Activated naive CD4-positive, alpha-beta T cell treated with anti-CD3 and anti-CD28 coated beads, Interleukin-2, amount 10 ng/mL, durations not matched to agents 5 hours and 36 hours (primary cell): ENCODE data around the gene STN1. TPM values are rescaled to one million over a fixed set of nuclear protein-coding genes. Genes with fewer than 3 reads are reported as not detected.

Experiments
- total RNA-seq, 2 experiments: library from RNA; stranded (reverse); gene quantifications; one replicate each; pipeline ENCODE4 v1.2.3, GENCODE V29; 2021

Gene STN1
- total RNA-seq, result 10 to 100 TPM; 48.4 to 50.6 TPM

GRCh38 chr10:103918053-103918846, at the start of gene STN1:
Gene STN1 (minus strand): TSS chr10:103918184. CDS start chr10:103917594, 590 bp downstream.

GRCh38 chr10:103966671-103967447, 48.9 kb upstream of the STN1 start, which contains the start of gene SLK:
Gene SLK (plus strand): TSS chr10:103967140. CDS start chr10:103967746, 606 bp downstream.

GRCh38 chr10:103855424-103855823, 62.6 kb downstream of the STN1 start, which contains the start of gene SH3PXD2A:
Gene SH3PXD2A (minus strand): TSS chr10:103855576. CDS start chr10:103855266, 310 bp downstream.

Other genes starting within 250 kb of the STN1 start
- gene SH3PXD2A, start 62.6 kb downstream of the STN1 start, total RNA-seq, result 10 to 100 TPM; 18.0 to 18.4 TPM
- gene SLK, start 49.0 kb upstream of the STN1 start, total RNA-seq, result 10 to 100 TPM; 28.1 to 32.3 TPM
- not detected for gene COL17A1, start 167.7 kb upstream of the STN1 start, total RNA-seq
- 10 to 100 TPM; 11.4 to 12.9 TPM for gene SFR1, start 204.0 kb upstream of the STN1 start, total RNA-seq